ENCODE results near the gene SLC10A7. TPM values are rescaled to one million over a fixed set of nuclear protein-coding genes. Genes with fewer than 3 reads are reported as not detected.

Gene SLC10A7
- total and polyA plus RNA-seq, 9 of the 15 experiments (the other 6 are each of a cell fraction or from before 2014, with no cell fraction given), result 6.4 to 22.8 (median 16.1) TPM

DNA sequence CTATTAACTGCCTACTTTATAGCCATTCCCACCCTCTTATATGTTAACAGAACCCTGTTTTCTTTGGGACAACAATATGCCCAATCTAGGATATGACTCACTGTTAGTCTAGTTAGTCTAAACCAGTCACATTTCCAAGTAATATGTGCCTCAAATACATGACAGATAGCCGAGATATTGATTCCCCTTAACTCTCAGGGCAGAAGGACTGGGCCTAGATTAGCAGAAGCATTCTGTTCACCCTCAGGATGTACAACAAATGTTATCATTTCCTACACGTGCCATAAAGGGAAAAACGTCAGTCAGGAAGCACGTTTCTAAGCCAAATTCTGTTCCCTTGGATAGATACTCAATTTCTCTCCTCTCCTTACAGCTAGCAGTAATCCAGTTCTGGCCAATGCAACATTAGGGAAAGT is 114.1 kb downstream of the SLC10A7 start:
- Histone ChIP-seq H3K4me1 (replicated peaks in 1 of 2; ENCODE audit: control insufficient read depth in 2 of 2, insufficient read depth in 2 of 2, low read length in 2 of 2) (peaks cover 0 to 18% of the 10 kb centered on the region in 2 experiments; a peak in 3 of 5 replicates), H4K20me1 (replicated peaks; ENCODE audit: control insufficient read depth, insufficient read depth, low read length) (no peaks in the 10 kb centered on the region), H3K27ac (ENCODE audit: extremely low read depth, low read depth, low read length) (peak overlapping the region; percentile 75), H3K4me2 (ENCODE audit: insufficient read depth, low read length) (peak overlapping the region; percentile 51), H3K9me1 (ENCODE audit: control insufficient read depth, insufficient read depth, low read length) (no peaks in the 10 kb centered on the region), H3K9ac (ENCODE audit: insufficient read depth in 1 of 2, low read depth in 2 of 2, low read length in 2 of 2) (peak overlapping the region in 1 of 2 experiments; percentile 41; a peak in 1 of 4 replicates), H3K9me3 (replicated peaks; ENCODE audit: control insufficient read depth, insufficient read depth, low read depth, low read length) (no peaks in the 10 kb centered on the region), H2AFZ (ENCODE audit: low read depth, low read length) (peak overlapping the region; percentile 81), H3K27me3 (ENCODE audit: control insufficient read depth in 2 of 2, insufficient read depth in 2 of 2, low read length in 2 of 2) (no peaks in the 10 kb centered on the region; a peak in 1 of 5 replicates), H3K79me2 (ENCODE audit: control insufficient read depth, insufficient read depth, low read length) (no peaks in the 10 kb centered on the region; the same call in 2 of the 3 replicates), H3K36me3 (ENCODE audit: control insufficient read depth, insufficient read depth, low read length) (no peaks in the 10 kb centered on the region), H3K4me3 (no peak overlapping the region)
- WGBS (ENCODE audit: insufficient coverage, low coverage, missing lambda C conversion rate), result 1% methylated on average over 4 of the region's 4 CpGs
- ChIA-PET POLR2A (no interaction called here), CTCF (ENCODE audit: low intra/inter-chr PET ratio) (no interaction called here)
- peak; percentile 86 for ATAC-seq
- no TSS peak for BruUV-seq (replicated peaks)
- DNase-seq (ENCODE audit: extremely low read depth in 1 of 4, low spot score in 3 of 4), result peak; percentile 19 to 69 (median 46)
- in situ Hi-C loops (cut with MboI), result no loop called here
- intact Hi-C loops (cut with micrococcal nuclease), result no loop called here
- peak; percentile 87 for FAIRE-seq
- TF ChIP-seq RNF2 (IDR thresholded peaks at IDR 0.05) (0 out of 2 replicates have a peak, but pooled peaks have one; percentile 22), BHLHE40 (IDR thresholded peaks at IDR 0.05; ENCODE audit: low read length) (peak; percentile 91), JUND (IDR thresholded peaks at IDR 0.05; ENCODE audit: borderline replicate concordance, low read depth, low read length) (peak; percentile 55; the same call in 1 of the 2 replicates), JUND (tag; IDR thresholded peaks at IDR 0.05; ENCODE audit: borderline replicate concordance, low read depth, low read length) (peak; percentile 55; the same call in 1 of the 3 replicates), TBL1XR1 (IDR thresholded peaks at IDR 0.05; ENCODE audit: low read length in 2 of 2) (peak in 1 of 2 experiments; percentile 55; a peak in 1 of 4 replicates), DPF2 (IDR thresholded peaks at IDR 0.05) (peak; percentile 80), FOSL1 (tag; conservative IDR thresholded peaks at IDR 0.05) (peak; percentile 40; the same call in 1 of the 2 replicates), ARNT (IDR thresholded peaks at IDR 0.05) (peak in 1 of 2 experiments; percentile 78; a peak in 1 of 4 replicates), RBM22 (IDR thresholded peaks at IDR 0.05; ENCODE audit: low read depth, low read length, poor library complexity, severe bottlenecking) (no peak)
- TF ChIP-seq, protein P1, sequence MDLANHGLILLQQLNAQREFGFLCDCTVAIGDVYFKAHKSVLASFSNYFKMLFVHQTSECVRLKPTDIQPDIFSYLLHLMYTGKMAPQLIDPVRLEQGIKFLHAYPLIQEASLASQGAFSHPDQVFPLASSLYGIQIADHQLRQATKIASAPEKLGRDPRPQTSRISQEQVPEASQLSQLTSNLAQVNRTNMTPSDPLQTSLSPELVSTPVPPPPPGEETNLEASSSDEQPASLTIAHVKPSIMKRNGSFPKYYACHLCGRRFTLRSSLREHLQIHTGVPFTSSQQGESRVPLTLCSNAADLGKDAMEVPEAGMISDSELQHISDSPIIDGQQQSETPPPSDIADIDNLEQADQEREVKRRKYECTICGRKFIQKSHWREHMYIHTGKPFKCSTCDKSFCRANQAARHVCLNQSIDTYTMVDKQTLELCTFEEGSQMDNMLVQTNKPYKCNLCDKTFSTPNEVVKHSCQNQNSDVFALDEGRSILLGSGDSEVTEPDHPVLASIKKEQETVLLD (IDR thresholded peaks at IDR 0.05), result peak; percentile 67; the same call in 1 of the 2 replicates
- TF ChIP-seq, protein P2, sequence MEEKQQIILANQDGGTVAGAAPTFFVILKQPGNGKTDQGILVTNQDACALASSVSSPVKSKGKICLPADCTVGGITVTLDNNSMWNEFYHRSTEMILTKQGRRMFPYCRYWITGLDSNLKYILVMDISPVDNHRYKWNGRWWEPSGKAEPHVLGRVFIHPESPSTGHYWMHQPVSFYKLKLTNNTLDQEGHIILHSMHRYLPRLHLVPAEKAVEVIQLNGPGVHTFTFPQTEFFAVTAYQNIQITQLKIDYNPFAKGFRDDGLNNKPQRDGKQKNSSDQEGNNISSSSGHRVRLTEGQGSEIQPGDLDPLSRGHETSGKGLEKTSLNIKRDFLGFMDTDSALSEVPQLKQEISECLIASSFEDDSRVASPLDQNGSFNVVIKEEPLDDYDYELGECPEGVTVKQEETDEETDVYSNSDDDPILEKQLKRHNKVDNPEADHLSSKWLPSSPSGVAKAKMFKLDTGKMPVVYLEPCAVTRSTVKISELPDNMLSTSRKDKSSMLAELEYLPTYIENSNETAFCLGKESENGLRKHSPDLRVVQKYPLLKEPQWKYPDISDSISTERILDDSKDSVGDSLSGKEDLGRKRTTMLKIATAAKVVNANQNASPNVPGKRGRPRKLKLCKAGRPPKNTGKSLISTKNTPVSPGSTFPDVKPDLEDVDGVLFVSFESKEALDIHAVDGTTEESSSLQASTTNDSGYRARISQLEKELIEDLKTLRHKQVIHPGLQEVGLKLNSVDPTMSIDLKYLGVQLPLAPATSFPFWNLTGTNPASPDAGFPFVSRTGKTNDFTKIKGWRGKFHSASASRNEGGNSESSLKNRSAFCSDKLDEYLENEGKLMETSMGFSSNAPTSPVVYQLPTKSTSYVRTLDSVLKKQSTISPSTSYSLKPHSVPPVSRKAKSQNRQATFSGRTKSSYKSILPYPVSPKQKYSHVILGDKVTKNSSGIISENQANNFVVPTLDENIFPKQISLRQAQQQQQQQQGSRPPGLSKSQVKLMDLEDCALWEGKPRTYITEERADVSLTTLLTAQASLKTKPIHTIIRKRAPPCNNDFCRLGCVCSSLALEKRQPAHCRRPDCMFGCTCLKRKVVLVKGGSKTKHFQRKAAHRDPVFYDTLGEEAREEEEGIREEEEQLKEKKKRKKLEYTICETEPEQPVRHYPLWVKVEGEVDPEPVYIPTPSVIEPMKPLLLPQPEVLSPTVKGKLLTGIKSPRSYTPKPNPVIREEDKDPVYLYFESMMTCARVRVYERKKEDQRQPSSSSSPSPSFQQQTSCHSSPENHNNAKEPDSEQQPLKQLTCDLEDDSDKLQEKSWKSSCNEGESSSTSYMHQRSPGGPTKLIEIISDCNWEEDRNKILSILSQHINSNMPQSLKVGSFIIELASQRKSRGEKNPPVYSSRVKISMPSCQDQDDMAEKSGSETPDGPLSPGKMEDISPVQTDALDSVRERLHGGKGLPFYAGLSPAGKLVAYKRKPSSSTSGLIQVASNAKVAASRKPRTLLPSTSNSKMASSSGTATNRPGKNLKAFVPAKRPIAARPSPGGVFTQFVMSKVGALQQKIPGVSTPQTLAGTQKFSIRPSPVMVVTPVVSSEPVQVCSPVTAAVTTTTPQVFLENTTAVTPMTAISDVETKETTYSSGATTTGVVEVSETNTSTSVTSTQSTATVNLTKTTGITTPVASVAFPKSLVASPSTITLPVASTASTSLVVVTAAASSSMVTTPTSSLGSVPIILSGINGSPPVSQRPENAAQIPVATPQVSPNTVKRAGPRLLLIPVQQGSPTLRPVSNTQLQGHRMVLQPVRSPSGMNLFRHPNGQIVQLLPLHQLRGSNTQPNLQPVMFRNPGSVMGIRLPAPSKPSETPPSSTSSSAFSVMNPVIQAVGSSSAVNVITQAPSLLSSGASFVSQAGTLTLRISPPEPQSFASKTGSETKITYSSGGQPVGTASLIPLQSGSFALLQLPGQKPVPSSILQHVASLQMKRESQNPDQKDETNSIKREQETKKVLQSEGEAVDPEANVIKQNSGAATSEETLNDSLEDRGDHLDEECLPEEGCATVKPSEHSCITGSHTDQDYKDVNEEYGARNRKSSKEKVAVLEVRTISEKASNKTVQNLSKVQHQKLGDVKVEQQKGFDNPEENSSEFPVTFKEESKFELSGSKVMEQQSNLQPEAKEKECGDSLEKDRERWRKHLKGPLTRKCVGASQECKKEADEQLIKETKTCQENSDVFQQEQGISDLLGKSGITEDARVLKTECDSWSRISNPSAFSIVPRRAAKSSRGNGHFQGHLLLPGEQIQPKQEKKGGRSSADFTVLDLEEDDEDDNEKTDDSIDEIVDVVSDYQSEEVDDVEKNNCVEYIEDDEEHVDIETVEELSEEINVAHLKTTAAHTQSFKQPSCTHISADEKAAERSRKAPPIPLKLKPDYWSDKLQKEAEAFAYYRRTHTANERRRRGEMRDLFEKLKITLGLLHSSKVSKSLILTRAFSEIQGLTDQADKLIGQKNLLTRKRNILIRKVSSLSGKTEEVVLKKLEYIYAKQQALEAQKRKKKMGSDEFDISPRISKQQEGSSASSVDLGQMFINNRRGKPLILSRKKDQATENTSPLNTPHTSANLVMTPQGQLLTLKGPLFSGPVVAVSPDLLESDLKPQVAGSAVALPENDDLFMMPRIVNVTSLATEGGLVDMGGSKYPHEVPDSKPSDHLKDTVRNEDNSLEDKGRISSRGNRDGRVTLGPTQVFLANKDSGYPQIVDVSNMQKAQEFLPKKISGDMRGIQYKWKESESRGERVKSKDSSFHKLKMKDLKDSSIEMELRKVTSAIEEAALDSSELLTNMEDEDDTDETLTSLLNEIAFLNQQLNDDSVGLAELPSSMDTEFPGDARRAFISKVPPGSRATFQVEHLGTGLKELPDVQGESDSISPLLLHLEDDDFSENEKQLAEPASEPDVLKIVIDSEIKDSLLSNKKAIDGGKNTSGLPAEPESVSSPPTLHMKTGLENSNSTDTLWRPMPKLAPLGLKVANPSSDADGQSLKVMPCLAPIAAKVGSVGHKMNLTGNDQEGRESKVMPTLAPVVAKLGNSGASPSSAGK (IDR thresholded peaks at IDR 0.05), result peak; percentile 29; the same call in 1 of the 2 replicates

All from K562 (cell line).